H9 (cell line): ENCODE data around the gene SLC4A5. TPM values are rescaled to one million over a fixed set of nuclear protein-coding genes. Genes with fewer than 3 reads are reported as not detected.

ENCODE experiments used
- DNase-seq: peaks from one replicate; pipeline ENCODE4 v3.0.0-alpha.2; 2017
- H2AFZ ChIP-seq: one replicate; pipeline ENCODE4 v1.6.1; 2013; ENCODE audit warnings: mild to moderate bottlenecking, low read length, control low read depth, moderate library complexity
- H2AK5ac ChIP-seq: 2 replicates; pipeline ENCODE4 v1.6.1; 2013; ENCODE audit warnings: low read length, control low read depth, mixed read lengths; ENCODE audit not compliant: insufficient read length
- H2BK120ac ChIP-seq: one replicate; pipeline ENCODE4 v1.6.1; 2013; ENCODE audit warnings: low read depth, mild to moderate bottlenecking, low read length, control low read depth, inconsistent platforms; ENCODE audit not compliant: poor library complexity, severe bottlenecking
- H2BK12ac ChIP-seq: 2 replicates; pipeline ENCODE4 v1.6.1; 2013; ENCODE audit warnings: low read length, control low read depth, mixed read lengths, low read depth; ENCODE audit not compliant: insufficient read length
- H2BK15ac ChIP-seq: 2 replicates; pipeline ENCODE4 v1.6.1; 2013; ENCODE audit warnings: low read depth, low read length, control low read depth
- H2BK20ac ChIP-seq: one replicate; pipeline ENCODE4 v1.6.1; 2013; ENCODE audit warnings: low read depth, mild to moderate bottlenecking, low read length, control low read depth, inconsistent platforms; ENCODE audit not compliant: poor library complexity, severe bottlenecking
- H2BK5ac ChIP-seq: 2 replicates; pipeline ENCODE4 v1.6.1; 2013; ENCODE audit warnings: low read length, control low read depth, mixed read lengths; ENCODE audit not compliant: insufficient read length
- H3K14ac ChIP-seq: 2 replicates; pipeline ENCODE4 v1.6.1; 2013; ENCODE audit warnings: low read length, control low read depth; ENCODE audit not compliant: insufficient read depth
- H3K18ac ChIP-seq: 2 replicates; pipeline ENCODE4 v1.6.1; 2013; ENCODE audit warnings: low read depth, mild to moderate bottlenecking, mixed read lengths, low read length, control low read depth; ENCODE audit not compliant: insufficient read length
- H3K23ac ChIP-seq: 2 replicates; pipeline ENCODE4 v1.6.1; 2013; ENCODE audit warnings: low read length, control low read depth, mixed read lengths, low read depth; ENCODE audit not compliant: insufficient read length
- H3K23me2 ChIP-seq: 2 replicates; pipeline ENCODE4 v1.6.1; 2013; ENCODE audit warnings: low read depth, mild to moderate bottlenecking, mixed read lengths, low read length, control low read depth; ENCODE audit not compliant: insufficient read length, poor library complexity, severe bottlenecking
- H3K27ac ChIP-seq: 2 replicates; pipeline ENCODE4 v1.5.1; 2013; ENCODE audit warnings: low read length, control low read depth, mixed read lengths, low read depth; ENCODE audit not compliant: insufficient read length
- H3K27me3 ChIP-seq: 2 replicates; pipeline ENCODE4 v1.6.1; 2013; ENCODE audit warnings: low read length, control low read depth, inconsistent platforms; ENCODE audit not compliant: insufficient read depth
- H3K4ac ChIP-seq: 2 replicates; pipeline ENCODE4 v1.6.1; 2013; ENCODE audit warnings: low read depth, mild to moderate bottlenecking, control low read depth, inconsistent platforms, low read length, moderate library complexity
- H3K4me1 ChIP-seq: 2 replicates; pipeline ENCODE4 v1.6.1; 2013; ENCODE audit warnings: low read length, control low read depth, inconsistent platforms; ENCODE audit not compliant: insufficient read depth
- H3K4me2 ChIP-seq: 2 replicates; pipeline ENCODE4 v1.6.1; 2013; ENCODE audit warnings: low read length, control low read depth, mixed read lengths; ENCODE audit not compliant: insufficient read length, insufficient read depth
- H3K56ac ChIP-seq: 2 replicates; pipeline ENCODE4 v1.6.1; 2013; ENCODE audit warnings: low read depth, mild to moderate bottlenecking, mixed read lengths, low read length, control low read depth; ENCODE audit not compliant: insufficient read length
- H3K79me1 ChIP-seq: 2 replicates; pipeline ENCODE4 v1.6.1; 2013; ENCODE audit warnings: low read depth, mild to moderate bottlenecking, moderate library complexity, low read length, control low read depth, inconsistent platforms; ENCODE audit not compliant: insufficient read depth, poor library complexity, severe bottlenecking
- H3K79me2 ChIP-seq: 2 replicates; pipeline ENCODE4 v1.6.1; 2013; ENCODE audit warnings: low read length, control low read depth, inconsistent platforms; ENCODE audit not compliant: insufficient read depth
- H3K9ac ChIP-seq: 2 replicates; pipeline ENCODE4 v1.6.1; 2013; ENCODE audit warnings: low read length, control low read depth, mixed read lengths; ENCODE audit not compliant: insufficient read length; ENCODE audit errors: extremely low read depth
- H3K9me3 ChIP-seq: one replicate; pipeline ENCODE4 v1.6.1; 2013; ENCODE audit warnings: low read depth, low read length, inconsistent platforms; ENCODE audit not compliant: control insufficient read depth
- H3T11ph ChIP-seq: one replicate; pipeline ENCODE4 v1.6.1; 2013; ENCODE audit warnings: mild to moderate bottlenecking, low read length, control low read depth, inconsistent platforms
- H4K20me1 ChIP-seq: one replicate; pipeline ENCODE4 v1.6.1; 2013; ENCODE audit not compliant: control insufficient read depth, insufficient read length, insufficient read depth
- H4K5ac ChIP-seq: 2 replicates; pipeline ENCODE4 v1.6.1; 2013; ENCODE audit warnings: low read depth, mild to moderate bottlenecking, mixed read lengths, low read length, control low read depth; ENCODE audit not compliant: insufficient read length
- H4K8ac ChIP-seq: replicated peaks from 2 replicates; pipeline ENCODE4 v1.6.1; 2013; ENCODE audit warnings: low read length, control low read depth, mixed read lengths, low read depth; ENCODE audit not compliant: insufficient read length
- H4K91ac ChIP-seq: 2 replicates; pipeline ENCODE4 v1.6.1; 2013; ENCODE audit warnings: low read depth, mild to moderate bottlenecking, moderate library complexity, mixed read lengths, low read length, control low read depth; ENCODE audit not compliant: insufficient read length
- H3K27ac Mint-ChIP-seq, 3 experiments: 2 replicates in 2 of 3; 3 replicates in 1 of 3; pipeline ENCODE4 v1.8.0; 2020 to 2021; ENCODE audit warnings: mixed read lengths in 3 of 3, mild to moderate bottlenecking in 1 of 3, moderate library complexity in 1 of 3
- H3K27me3 Mint-ChIP-seq: 2 replicates; pipeline ENCODE4 v1.8.0; 2021; ENCODE audit warnings: low read depth, mild to moderate bottlenecking, moderate library complexity, mixed read lengths
- H3K36me3 Mint-ChIP-seq, 3 experiments: 2 replicates in 2 of 3; 3 replicates in 1 of 3; pipeline ENCODE4 v1.8.0; 2020 to 2021; ENCODE audit warnings: low read depth in 3 of 3, mixed read lengths in 3 of 3; ENCODE audit not compliant: insufficient read depth in 1 of 3
- H3K4me1 Mint-ChIP-seq, 2 experiments: 2 replicates each; pipeline ENCODE4 v1.8.0; 2020; ENCODE audit warnings: mixed read lengths in 2 of 2
- H3K4me3 Mint-ChIP-seq, 2 experiments: 2 replicates in 1 of 2; 3 replicates in 1 of 2; pipeline ENCODE4 v1.8.0; 2020 to 2021; ENCODE audit warnings: mild to moderate bottlenecking in 2 of 2, mixed read lengths in 2 of 2, moderate library complexity in 1 of 2
- H3K9me3 Mint-ChIP-seq, 2 experiments: 2 replicates in 1 of 2; 3 replicates in 1 of 2; pipeline ENCODE4 v1.8.0; 2020; ENCODE audit warnings: mild to moderate bottlenecking in 2 of 2, mixed read lengths in 2 of 2, moderate library complexity in 1 of 2
- WGBS: extraction: QIAGEN DNeasy Blood & Tissue Kit; methylation state at CpG from one replicate; pipeline ENCODE4 v1.1.7; 2013; ENCODE audit warnings: missing lambda C conversion rate, low lambda C conversion rate, mixed read lengths; ENCODE audit not compliant: insufficient read length; ENCODE audit errors: extremely low coverage; 5-methylcytosine and 5-hydroxymethylcytosine counted together
- total RNA-seq: library from RNA; stranded (reverse); gene quantifications from 2 replicates; pipeline ENCODE4 v1.2.1, GENCODE V29; 2021
- TF ChIP-seq, protein P1 (sequence below): fragments of 200-600 bp; sonication (generic); conservative IDR thresholded peaks from 3 replicates; pipeline ENCODE4 v1.8.0; 2021; ENCODE audit warnings: antibody characterized with exemption, mild to moderate bottlenecking

SLC4A5 gene
- total RNA-seq, 1 experiment from 2014 or later, result 0.50 TPM

DNA sequence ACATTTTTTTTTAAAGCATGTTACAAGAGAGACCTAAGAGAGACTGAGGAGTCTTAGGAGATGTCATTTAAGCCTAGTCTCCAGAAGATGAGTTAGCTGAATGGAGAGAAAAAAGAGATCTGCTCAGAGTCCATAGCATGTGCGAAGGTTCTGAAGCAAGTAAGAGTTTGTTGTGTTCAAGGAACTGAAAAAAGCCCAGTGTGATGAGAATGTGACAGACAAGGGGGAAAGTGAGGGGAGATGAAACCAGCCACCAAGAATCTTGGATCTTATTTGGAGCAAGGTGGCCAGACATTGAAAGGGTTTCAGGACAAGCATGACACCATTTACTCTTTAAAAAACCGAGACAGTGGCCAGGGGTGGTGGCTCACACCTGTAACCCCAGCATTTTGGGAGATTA, 159.3 kb downstream of the SLC4A5 start:
- H3K9ac ChIP-seq, result no peak overlapping the region
- H2AK5ac ChIP-seq, result no peak overlapping the region
- H3K23me2 ChIP-seq, result no peaks in the 10 kb centered on the region
- no peak overlapping the region for H4K5ac ChIP-seq
- WGBS, result no CpG with 5 or more reads among the region's 2 CpGs
- no peak overlapping the region for H2AFZ ChIP-seq
- H4K8ac ChIP-seq, result no peak overlapping the region
- no peak overlapping the region for H3K4me2 ChIP-seq
- no peak overlapping the region for H3K14ac ChIP-seq
- H3K27ac ChIP-seq, result no peak overlapping the region
- H3K4me1 ChIP-seq, result peaks cover 5% of the 10 kb centered on the region; the same call in 1 of the 2 replicates
- no peaks in the 10 kb centered on the region for H3K27me3 ChIP-seq
- no peak overlapping the region for H3K23ac ChIP-seq
- H3K4me1 Mint-ChIP-seq, result peaks cover 18 to 20% of the 10 kb centered on the region in 2 experiments
- no peaks in the 10 kb centered on the region for H3K9me3 ChIP-seq
- H3K27ac Mint-ChIP-seq, result no peak overlapping the region
- no peak overlapping the region for H2BK12ac ChIP-seq
- no peak overlapping the region for H3K56ac ChIP-seq
- H3K18ac ChIP-seq, result no peak overlapping the region
- H3K79me1 ChIP-seq, result no peaks in the 10 kb centered on the region
- no peak for DNase-seq
- no peaks in the 10 kb centered on the region for H3K36me3 Mint-ChIP-seq
- TF ChIP-seq, protein P1, sequence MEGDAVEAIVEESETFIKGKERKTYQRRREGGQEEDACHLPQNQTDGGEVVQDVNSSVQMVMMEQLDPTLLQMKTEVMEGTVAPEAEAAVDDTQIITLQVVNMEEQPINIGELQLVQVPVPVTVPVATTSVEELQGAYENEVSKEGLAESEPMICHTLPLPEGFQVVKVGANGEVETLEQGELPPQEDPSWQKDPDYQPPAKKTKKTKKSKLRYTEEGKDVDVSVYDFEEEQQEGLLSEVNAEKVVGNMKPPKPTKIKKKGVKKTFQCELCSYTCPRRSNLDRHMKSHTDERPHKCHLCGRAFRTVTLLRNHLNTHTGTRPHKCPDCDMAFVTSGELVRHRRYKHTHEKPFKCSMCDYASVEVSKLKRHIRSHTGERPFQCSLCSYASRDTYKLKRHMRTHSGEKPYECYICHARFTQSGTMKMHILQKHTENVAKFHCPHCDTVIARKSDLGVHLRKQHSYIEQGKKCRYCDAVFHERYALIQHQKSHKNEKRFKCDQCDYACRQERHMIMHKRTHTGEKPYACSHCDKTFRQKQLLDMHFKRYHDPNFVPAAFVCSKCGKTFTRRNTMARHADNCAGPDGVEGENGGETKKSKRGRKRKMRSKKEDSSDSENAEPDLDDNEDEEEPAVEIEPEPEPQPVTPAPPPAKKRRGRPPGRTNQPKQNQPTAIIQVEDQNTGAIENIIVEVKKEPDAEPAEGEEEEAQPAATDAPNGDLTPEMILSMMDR, result no peak
- no peaks in the 10 kb centered on the region for H3K9me3 Mint-ChIP-seq
- no peak overlapping the region for H2BK20ac ChIP-seq
- no peaks in the 10 kb centered on the region for H3K27me3 Mint-ChIP-seq
- no peak overlapping the region for H4K91ac ChIP-seq
- H3K79me2 ChIP-seq, result no peaks in the 10 kb centered on the region
- no peak overlapping the region for H2BK15ac ChIP-seq
- no peak overlapping the region for H3T11ph ChIP-seq
- H4K20me1 ChIP-seq, result no peaks in the 10 kb centered on the region
- H2BK5ac ChIP-seq, result no peak overlapping the region
- H3K4me3 Mint-ChIP-seq, result no peak overlapping the region
- no peak overlapping the region for H2BK120ac ChIP-seq
- H3K4ac ChIP-seq, result no peak overlapping the region
